Gastroesophageal sphincter (tissue), 3 donors: ENCODE data around the gene LEFTY2.

Source experiments
- CTCF ChIP-seq, 4 experiments: fragments of 200-600 bp in 2 of 4; fragments of 450-650 bp in 2 of 4; sonication (generic) in 1 of 4; IDR thresholded peaks; one replicate each; pipeline ENCODE4 v1.5.1; 2017 to 2019; ENCODE audit warnings: antibody characterized with exemption in 4 of 4, mild to moderate bottlenecking in 2 of 4, moderate library complexity in 2 of 4
- EP300 ChIP-seq: sonication (generic); formaldehyde crosslinking; IDR thresholded peaks from one replicate; pipeline ENCODE4 v1.6.1; 2017; ENCODE audit warnings: antibody characterized with exemption, mild to moderate bottlenecking
- POLR2A ChIP-seq, 2 donors: fragments of 450-650 bp; IDR thresholded peaks; one replicate each; pipeline ENCODE4 v1.6.1; 2017; ENCODE audit warnings: antibody characterized with exemption in 2 of 2, mild to moderate bottlenecking in 2 of 2, moderate library complexity in 1 of 2
- POLR2AphosphoS5 ChIP-seq: sonication (generic); formaldehyde crosslinking; IDR thresholded peaks from one replicate; pipeline ENCODE4 v1.6.1; 2017; ENCODE audit warnings: antibody characterized with exemption

- TF ChIP-seq CTCF (IDR thresholded peaks at IDR 0.05), result no peak
- no peak for TF ChIP-seq POLR2AphosphoS5
- no peak for TF ChIP-seq POLR2A (IDR thresholded peaks at IDR 0.05)
- TF ChIP-seq EP300, result no peak
Observed at GRCh38 chr1:225887030-225887314, 54.0 kb downstream of the LEFTY2 start.
